DMS53 treated with DMSO at 0.1 percent for 48 hours (cell line): Measurements from ENCODE around the gene GSPT1.

Source experiments
- DNase-seq: peaks from one replicate; lab custom pipeline; 2025; ENCODE audit not compliant: unreplicated experiment; lab: John Stamatoyannopoulos, UW

The GSPT1 gene

GRCh38 chr16:11913425-11914079 is 2.2 kb downstream of the GSPT1 start:
- DNase-seq: no peak

DNA sequence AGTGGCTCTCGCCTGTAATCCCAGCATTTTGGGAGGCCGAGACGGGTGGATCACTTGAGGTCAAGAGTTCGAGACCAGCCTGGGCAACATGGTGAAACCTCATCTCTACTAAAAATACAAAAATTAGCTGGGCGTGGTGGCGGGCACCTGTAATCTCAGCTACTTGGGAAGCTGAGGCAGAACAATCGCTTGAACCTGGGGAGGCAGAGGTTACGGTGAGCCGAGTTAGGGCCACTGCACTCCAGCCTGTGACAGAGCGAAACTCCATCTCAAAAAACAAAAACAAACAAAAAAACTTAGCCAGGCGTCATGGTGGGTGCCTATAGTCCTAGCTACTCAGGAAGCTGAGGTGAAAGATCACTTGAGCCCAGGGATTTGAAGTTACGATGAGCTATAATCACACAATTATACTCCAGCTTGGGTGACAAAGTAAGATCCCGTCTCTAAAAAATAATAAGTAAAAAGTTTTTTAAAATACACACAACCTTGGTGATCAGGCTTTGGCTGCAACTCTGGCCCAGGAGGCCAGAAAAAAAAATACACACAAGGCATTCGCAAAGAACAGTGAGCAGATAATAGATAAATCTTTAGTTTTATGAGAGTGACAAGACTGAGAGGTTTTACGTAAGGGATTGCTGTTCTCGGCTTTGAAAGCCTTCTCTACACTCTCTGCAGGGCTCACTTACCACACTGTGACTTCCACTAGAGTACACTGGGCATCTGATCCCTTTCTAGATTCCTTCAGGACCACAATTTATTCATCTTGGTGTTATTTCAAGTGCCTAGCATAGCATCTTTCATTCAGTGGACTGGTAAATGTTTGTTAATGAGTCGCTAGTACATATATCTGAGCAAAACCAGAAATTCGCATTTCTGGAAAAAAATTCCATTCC is 5.9 kb downstream of the GSPT1 start:
- no peak for DNase-seq

DNA sequence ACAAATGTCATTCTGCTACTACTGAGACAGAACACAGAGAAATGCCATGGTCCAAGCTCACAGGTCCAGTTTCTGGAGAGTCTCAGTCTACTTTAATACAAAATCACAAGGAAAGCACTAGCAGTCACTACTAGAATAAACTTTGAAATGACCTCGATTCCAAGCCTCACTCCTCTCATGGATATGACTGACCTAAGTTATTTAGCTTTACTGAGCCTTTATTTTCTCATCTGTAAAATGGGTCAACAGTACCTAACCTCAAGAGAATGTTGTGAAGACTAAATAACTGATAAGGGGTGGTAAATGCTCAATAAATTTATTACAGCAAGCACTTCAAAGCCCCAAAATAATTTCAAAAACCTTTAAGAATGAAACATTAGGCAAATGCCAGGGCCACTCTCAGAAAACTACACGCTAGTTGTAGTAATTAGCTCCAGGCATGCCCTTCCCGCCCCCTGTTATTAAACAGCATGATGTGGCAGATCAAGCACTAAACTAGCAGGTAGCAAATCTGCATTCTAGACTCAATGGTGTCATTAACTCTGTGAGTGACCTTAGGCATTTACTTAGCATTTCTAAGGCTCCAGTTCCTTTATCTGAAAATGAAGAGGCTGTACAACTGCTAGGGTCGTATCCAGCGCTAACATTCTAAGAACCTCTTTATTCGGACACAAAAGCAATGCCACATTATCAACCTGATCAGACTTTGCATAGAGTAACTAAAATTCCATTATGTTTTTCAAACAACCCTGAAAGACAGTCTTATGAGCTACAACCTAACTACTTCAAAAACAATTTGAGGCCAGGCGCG is 8.4 kb downstream of the GSPT1 start:
- DNase-seq: no peak

DNA sequence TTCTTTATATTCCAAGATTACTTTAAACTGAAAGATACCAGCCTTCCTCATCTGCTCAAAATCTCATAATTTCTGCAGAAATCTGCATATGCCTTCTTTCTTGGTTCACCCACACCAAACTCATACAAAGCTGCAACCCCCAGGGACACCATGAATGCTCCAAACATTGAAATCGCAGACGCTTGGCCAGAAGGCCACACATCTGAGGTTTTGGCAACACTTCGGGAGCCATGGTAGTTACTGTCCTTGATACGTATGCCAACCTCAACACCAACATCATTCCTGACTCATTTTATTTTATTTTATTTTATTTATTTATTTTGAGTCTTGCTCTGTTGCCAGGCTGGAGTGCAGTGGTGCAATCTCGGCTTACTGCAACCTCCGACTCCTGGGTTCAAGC is 11.8 kb downstream of the GSPT1 start:
- no peak for DNase-seq

GRCh38 chr16:11901091-11901490 is 14.7 kb downstream of the GSPT1 start:
- no peak for DNase-seq

GRCh38 chr16:11896486-11897176 is 19.1 kb downstream of the GSPT1 start:
- DNase-seq: no peak

DNA sequence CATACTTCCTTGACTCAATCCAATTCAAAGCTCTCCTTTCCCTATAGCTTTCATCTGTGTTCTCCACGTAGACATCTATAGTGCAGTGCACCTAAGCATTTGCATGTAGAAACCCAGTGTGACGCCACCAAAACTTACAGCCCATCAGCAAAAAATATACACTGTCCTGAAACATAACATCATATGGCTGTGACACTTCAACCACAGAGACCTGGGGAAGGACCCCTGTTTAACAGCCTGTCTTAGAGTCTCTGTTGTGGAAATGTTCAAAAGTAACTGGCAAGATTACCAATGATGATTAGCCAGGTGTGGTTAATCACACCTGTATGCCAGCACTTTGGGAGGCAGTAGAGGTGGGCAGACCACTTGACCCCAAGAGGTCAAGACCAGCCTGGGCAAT is 22.2 kb downstream of the GSPT1 start:
- no peak for DNase-seq

DNA sequence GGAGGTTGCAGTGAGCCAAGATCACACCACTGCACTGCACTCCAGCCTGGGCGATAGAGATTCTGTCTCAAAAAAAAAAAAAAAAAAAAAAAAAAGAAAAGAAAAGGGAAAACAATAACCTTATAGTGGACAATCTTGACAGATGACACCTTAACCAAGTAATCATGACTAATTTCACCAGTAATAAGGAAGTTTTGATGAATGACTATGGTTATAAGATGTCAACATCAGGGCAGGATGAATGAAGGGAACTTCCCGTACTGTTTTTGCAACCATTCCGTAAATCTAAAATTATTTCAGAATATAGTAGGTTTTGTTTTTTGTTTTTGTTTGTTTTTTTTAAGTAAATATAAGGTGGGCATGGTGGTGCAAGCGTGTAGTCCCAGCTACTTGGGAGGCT is 23.0 kb downstream of the GSPT1 start:
- DNase-seq: no peak

DNA sequence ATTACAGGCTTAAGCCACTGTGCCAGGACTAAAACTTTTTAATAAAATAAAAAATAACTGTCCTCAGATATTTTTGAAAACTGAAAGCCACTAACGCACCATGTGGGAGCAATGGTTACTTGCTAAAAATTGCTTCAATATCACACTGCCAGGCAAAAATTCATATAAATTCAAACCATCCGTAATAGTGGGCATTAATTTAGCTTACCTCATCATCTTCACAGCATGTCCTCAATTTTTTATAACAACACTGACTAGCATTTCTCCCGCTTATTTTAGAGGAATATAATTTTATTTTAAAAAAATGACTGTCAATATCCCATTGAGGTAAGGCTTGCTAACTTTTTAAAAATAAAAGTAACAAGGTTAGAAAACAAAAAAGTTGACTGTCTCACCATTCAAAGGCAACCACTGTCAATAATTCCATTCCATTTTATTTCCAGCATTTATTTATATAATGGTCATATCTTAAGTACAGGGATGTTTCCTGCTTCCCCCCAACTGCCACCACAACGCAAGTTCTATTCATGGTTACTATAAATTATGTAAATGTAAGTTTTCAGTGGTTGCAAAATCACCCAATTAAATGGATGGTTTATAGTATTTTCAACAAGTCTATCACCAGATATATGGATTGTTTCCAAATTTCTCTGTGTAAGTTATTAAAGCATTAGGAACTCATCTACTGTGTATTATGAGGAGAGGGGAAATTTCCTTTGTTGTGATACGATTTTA is 25.4 kb downstream of the GSPT1 start:
- no peak for DNase-seq

GRCh38 chr16:11886881-11887280 is 28.9 kb downstream of the GSPT1 start:
- DNase-seq: no peak

- DNase-seq: no peak
Measured at GRCh38 chr16:11884035-11884434, 31.7 kb downstream of the GSPT1 start.

DNA sequence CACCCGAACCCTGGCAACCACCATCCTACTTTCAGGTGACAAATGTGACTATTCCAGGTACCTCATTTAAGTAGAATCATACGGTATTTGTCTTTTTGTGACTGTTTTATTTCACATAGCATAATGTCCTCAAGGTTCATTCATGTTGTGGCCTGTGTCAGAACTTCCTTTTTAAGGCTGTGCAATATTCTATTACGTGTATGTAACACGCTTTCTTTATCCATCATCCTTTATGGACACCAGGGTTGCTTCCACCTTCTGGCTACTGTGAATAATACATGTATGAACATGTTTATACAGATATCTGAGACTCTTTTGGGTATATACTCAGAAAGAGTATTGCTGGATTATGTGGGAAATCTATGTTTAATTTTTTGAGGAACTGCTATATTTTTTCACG is 35.7 kb downstream of the GSPT1 start:
- no peak for DNase-seq

GRCh38 chr16:11877374-11877773 is 38.4 kb downstream of the GSPT1 start:
- DNase-seq: no peak

- DNase-seq: no peak
Measured at GRCh38 chr16:11876306-11876705, 39.5 kb downstream of the GSPT1 start.

- DNase-seq: no peak
Measured at GRCh38 chr16:11875721-11876120, 40.0 kb downstream of the GSPT1 start.

DNA sequence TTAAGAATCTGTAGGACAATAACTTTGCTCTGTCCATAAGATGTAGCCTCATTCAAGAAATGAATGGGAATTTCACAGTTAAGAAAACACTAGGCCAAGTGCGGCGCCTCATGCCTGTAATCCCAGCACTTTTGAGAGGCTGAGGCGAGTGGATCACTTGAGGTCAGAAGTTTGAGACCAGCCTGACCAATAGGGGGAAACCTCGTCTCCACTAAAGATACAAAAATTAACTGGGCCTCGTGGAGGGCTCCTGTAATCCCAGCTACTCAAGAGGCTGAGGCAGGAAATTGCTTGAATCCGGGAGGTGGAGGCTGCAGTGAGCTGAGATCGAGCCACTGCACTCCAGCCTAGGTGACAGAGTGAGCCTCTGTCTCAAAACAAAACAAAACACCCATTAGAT is 44.6 kb downstream of the GSPT1 start:
- no peak for DNase-seq

DNA sequence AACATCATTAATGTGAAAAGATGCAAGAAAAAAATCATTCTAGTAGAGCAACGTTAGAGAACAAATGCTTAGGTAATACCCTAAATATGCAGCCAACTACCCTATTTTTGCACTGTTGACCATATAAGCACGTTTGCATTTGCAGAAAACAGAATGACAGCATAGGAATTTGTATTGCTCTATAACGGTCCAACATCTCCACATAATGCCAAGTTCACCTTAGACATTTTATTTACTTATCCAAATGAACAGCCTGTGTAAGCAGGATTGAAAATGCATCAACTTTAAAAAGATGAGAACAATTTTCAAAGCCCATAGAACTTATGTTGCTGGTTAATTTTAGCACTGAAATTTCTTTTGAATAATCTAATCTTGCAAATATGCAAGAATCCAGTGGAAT is 45.4 kb downstream of the GSPT1 start:
- no peak for DNase-seq

- DNase-seq: no peak
Measured at GRCh38 chr16:11869353-11870228, 46.2 kb downstream of the GSPT1 start.

DNA sequence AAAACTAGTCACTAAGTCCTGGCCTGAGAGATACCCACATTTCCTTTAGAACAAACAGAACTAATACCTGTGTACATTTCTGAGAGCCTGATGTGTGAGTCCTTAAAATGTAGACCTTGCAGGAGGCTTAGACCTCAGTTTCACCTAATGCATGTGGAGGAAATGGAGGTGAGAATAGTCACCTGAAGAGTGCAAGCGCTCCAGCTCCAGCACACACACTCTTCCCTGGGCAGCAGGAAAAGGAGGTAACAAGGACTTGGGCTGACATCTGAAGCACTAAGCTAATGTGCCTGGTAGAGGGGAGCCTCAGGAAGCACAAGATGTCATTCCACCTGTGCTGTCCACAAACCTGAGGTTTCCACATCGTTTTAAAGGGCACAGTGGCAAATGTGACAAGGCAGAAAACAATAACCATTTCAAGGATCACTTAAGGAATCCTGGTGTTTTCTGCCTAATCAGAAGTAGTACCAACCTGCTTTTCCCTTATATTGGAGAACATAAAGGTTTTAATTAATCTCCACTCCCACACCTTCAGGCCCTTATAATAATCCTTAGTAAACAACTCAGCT is 47.3 kb downstream of the GSPT1 start:
- DNase-seq: no peak
